WTC11 (cell line): ENCODE measurements around the gene RIMBP2.

ENCODE experiments used
- CTCF ChIP-seq: fragments of 200-600 bp; IDR thresholded peaks from 2 replicates; pipeline ENCODE4 v1.8.0; 2022; ENCODE audit warnings: antibody characterized with exemption
- ZBTB21 ChIP-seq: sonication (generic); formaldehyde crosslinking; IDR thresholded peaks from 2 replicates; pipeline ENCODE4 v1.8.1; 2023; ENCODE audit warnings: mild to moderate bottlenecking, missing genetic modification reagents, borderline replicate concordance
- TF ChIP-seq, protein P1 (sequence below): sonication (generic); formaldehyde crosslinking; IDR thresholded peaks from 2 replicates; pipeline ENCODE4 v1.8.0; 2022; ENCODE audit warnings: mild to moderate bottlenecking, missing genetic modification reagents

DNA sequence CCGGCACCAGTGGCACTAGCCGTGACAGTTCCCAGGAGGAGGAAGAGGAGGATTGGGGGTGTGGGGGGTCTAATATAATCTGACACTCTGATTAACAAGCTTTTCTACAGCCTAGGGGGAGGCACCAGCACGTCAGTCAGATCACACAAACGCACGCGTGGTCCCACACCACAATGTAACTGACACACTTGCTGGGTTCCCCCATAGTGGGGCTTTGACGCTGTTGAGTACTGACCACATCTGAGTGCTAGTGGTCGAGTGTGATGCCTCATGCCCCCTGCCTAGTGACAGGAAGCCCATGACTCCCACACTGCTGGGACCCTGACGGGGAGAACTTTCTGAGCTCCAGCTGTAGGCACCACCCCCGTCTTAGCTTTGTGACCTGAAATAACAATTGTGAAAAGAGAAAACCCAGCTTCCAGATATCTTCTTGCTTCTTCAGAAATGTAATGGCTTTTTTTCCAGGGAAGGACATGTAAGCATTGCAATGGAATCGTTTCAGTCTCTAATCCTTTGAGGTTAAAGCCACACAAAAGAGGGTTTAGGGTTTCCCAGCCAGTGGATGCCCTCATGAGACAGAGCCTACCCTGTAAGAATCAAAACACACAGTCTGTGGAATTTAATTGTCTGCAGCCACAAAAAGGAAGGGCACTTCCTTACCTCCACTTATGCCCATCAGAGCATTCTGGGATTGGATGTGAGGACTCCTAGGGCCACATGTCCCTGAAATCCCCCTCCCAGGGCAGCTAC is 194.5 kb downstream of the RIMBP2 start:
- TF ChIP-seq, protein P1, sequence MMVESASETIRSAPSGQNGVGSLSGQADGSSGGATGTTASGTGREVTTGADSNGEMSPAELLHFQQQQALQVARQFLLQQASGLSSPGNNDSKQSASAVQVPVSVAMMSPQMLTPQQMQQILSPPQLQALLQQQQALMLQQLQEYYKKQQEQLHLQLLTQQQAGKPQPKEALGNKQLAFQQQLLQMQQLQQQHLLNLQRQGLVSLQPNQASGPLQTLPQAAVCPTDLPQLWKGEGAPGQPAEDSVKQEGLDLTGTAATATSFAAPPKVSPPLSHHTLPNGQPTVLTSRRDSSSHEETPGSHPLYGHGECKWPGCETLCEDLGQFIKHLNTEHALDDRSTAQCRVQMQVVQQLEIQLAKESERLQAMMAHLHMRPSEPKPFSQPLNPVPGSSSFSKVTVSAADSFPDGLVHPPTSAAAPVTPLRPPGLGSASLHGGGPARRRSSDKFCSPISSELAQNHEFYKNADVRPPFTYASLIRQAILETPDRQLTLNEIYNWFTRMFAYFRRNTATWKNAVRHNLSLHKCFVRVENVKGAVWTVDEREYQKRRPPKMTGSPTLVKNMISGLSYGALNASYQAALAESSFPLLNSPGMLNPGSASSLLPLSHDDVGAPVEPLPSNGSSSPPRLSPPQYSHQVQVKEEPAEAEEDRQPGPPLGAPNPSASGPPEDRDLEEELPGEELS (CRISPR knock-in tag): no peak
- TF ChIP-seq ZBTB21 (CRISPR knock-in tag) (no peak), CTCF (no peak)
